Kidney (tissue), 14 donors: ENCODE data around the gene CHID1. TPM values are rescaled to one million over a fixed set of nuclear protein-coding genes. Genes with fewer than 3 reads are reported as not detected.

Source experiments
- DNase-seq, 5 donors: peaks; one replicate each; pipeline ENCODE4 v3.0.0-alpha.2; 2013 to 2020
- FAIRE-seq: peaks from 2 replicates; lab custom pipeline; 2012; peaks lifted over from hg19 to GRCh38; lab: Jason Lieb, UNC
- H3K27ac ChIP-seq, 2 donors: one replicate each; pipeline ENCODE4 v1.7.0; 2013; ENCODE audit warnings: low read depth in 2 of 2, low read length in 2 of 2, inconsistent platforms in 1 of 2
- H3K27me3 ChIP-seq: one replicate; pipeline ENCODE4 v1.7.1; 2013; ENCODE audit warnings: low read length, inconsistent platforms; ENCODE audit not compliant: control insufficient read depth, insufficient read depth
- H3K36me3 ChIP-seq, 3 donors: one replicate each; pipeline versions ENCODE4 v1.7.0 to v1.7.1; 2013; ENCODE audit warnings: low read length in 3 of 3, control low read depth in 1 of 3, inconsistent platforms in 1 of 3; ENCODE audit not compliant: insufficient read depth in 3 of 3, control insufficient read depth in 2 of 3
- H3K4me1 ChIP-seq, 3 donors: one replicate each; pipeline versions ENCODE4 v1.7.0 to v1.7.1; 2013; ENCODE audit warnings: low read length in 3 of 3, inconsistent platforms in 1 of 3, low read depth in 1 of 3; ENCODE audit not compliant: control insufficient read depth in 2 of 3, insufficient read depth in 2 of 3
- H3K4me3 ChIP-seq, 3 donors: one replicate each; pipeline versions ENCODE4 v1.7.0 to v1.8.1; 2013; ENCODE audit warnings: low read length in 3 of 3, control low read depth in 1 of 3, inconsistent platforms in 1 of 3
- H3K9ac ChIP-seq, 3 donors: one replicate each; pipeline versions ENCODE4 v1.7.0 to v1.7.1; 2013; ENCODE audit warnings: low read length in 3 of 3, control low read depth in 1 of 3, inconsistent platforms in 1 of 3
- H3K9me3 ChIP-seq, 3 donors: one replicate each; pipeline versions ENCODE4 v1.7.0 to v1.7.1; 2013; ENCODE audit warnings: low read length in 3 of 3, control low read depth in 1 of 3, inconsistent platforms in 1 of 3; ENCODE audit not compliant: control insufficient read depth in 2 of 3, insufficient read depth in 1 of 3
- intact Hi-C: fragments of 100-400 bp; cut with DNase I; formaldehyde crosslinking; loops from one replicate; pipeline ENCODE4 v1.11.1; 2022
- polyA plus RNA-seq: library from polyadenylated mRNA; stranded (reverse); fragments of 350-450 nt; fragmentation: Illumina TruSeq; extraction: RNeasy Lipid Tissue Mini Kit (QIAGEN cat#74804); gene quantifications from one replicate; pipeline ENCODE4 v1.2.3, GENCODE V29; 2014; ENCODE audit warnings: low read depth, low replicate concordance; ENCODE audit not compliant: insufficient read depth
- total RNA-seq: library from RNA; stranded (reverse); fragmentation: NEBNext Ultra II Directional; extraction: Animal tissue kit (Norgen Biotek cat#: 25700); gene quantifications from one replicate; pipeline ENCODE4 v1.2.1, GENCODE V29; 2021
- TF ChIP-seq, protein P1 (sequence below): IDR thresholded peaks from 3 replicates; pipeline ENCODE4 v1.5.1; 2012; ENCODE audit warnings: mild to moderate bottlenecking, moderate library complexity, borderline replicate concordance; ENCODE audit not compliant: insufficient read depth; ENCODE audit errors: extremely low read depth
- donor health status: control.
- donor health status: control.
- donor health status: control.
- donor health status: control.
- donor health status: control.
- donor health status: DM: yes; HTN: yes; CAD: no.
- donor health status: Normal renal cell carcinoma (clear cell type).

CHID1 gene
- total and polyA plus RNA-seq, 2 donors from 2014 or later, result 82.2 to 128 TPM

DNA sequence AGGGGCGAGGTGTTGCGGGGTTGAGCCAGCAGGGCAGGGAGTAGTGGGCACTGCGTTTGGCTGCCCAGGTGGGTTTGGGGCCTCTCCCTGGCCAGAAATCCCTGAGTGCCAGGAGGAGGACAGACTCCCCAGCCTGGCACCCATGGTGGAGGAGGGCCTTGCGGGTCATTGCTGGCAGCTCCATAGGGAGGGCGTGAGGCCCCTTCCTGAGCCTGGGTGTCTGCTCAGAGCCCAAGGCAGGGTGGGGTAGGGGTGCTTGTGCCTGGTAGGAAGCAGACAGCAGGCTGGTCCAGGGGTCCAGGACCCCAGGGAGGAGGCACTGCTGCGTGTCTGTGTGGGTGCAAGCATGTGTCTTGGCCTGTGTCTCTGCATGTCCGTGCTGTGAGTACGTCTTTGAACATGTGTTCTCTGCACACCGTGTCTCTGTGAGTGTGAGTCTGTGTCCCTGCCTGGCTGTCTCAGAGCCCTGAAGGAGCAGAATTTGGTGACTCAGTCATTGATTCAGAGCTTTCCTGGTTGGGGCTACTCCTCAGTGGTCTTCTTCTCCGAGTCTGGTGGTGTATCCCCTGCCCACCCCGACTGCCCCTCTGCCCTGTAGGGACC, 64.0 kb downstream of the CHID1 start:
- no peak for FAIRE-seq
- DNase-seq, result no peak
- H3K4me1 ChIP-seq, result peaks cover 0 to 29% (median 10%) of the 10 kb centered on the region in 3 donors
- no peaks in the 10 kb centered on the region for H3K27me3 ChIP-seq
- H3K9ac ChIP-seq, result no peak overlapping the region
- TF ChIP-seq, protein P1, sequence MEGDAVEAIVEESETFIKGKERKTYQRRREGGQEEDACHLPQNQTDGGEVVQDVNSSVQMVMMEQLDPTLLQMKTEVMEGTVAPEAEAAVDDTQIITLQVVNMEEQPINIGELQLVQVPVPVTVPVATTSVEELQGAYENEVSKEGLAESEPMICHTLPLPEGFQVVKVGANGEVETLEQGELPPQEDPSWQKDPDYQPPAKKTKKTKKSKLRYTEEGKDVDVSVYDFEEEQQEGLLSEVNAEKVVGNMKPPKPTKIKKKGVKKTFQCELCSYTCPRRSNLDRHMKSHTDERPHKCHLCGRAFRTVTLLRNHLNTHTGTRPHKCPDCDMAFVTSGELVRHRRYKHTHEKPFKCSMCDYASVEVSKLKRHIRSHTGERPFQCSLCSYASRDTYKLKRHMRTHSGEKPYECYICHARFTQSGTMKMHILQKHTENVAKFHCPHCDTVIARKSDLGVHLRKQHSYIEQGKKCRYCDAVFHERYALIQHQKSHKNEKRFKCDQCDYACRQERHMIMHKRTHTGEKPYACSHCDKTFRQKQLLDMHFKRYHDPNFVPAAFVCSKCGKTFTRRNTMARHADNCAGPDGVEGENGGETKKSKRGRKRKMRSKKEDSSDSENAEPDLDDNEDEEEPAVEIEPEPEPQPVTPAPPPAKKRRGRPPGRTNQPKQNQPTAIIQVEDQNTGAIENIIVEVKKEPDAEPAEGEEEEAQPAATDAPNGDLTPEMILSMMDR, result no peak
- H3K36me3 ChIP-seq, result no peaks in the 10 kb centered on the region
- intact Hi-C loops, result no loop called here
- H3K9me3 ChIP-seq, result no peaks in the 10 kb centered on the region
- no peak overlapping the region for H3K27ac ChIP-seq
- no peak overlapping the region for H3K4me3 ChIP-seq

DNA sequence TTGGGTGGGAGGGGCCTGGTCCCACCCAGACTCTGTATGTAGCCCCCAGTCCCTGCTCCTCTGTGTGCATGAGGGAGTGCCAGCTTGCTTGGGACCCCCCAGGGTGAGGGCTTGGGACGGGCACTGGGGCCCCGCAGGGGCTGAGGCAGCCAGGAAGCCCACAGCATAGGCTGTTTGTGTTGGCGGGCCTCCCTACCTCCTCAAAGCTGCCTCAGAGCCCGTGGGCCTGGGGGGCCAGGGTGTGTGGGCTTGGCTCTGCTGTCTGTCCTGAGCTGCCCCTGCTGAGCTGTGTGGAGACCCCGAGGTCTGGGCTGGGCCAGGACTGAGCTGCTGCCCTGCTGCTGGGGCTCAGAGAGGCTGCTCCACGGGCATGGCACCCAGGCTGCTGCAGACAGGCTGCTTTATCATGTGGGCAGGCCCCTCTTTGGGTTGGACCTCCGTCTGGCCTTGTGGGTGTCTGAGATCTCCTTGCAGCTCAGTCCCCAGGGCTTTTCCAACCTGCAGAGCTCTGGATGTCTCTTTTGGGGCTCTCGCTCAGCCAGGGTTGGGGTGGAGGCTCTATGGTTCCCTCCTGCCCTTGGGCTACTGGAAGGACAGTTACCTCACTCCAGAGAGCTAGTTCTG, 64.6 kb downstream of the CHID1 start:
- H3K27me3 ChIP-seq, result no peaks in the 10 kb centered on the region
- DNase-seq (no peak), FAIRE-seq (no peak)
- peaks cover 0 to 31% (median 15%) of the 10 kb centered on the region in 3 donors for H3K4me1 ChIP-seq
- no peak overlapping the region for H3K27ac ChIP-seq
- no peak overlapping the region for H3K4me3 ChIP-seq
- no peaks in the 10 kb centered on the region for H3K9me3 ChIP-seq
- intact Hi-C loops, result no loop called here
- TF ChIP-seq, protein P1, result no peak
- no peaks in the 10 kb centered on the region for H3K36me3 ChIP-seq
- H3K9ac ChIP-seq, result no peak overlapping the region

DNA sequence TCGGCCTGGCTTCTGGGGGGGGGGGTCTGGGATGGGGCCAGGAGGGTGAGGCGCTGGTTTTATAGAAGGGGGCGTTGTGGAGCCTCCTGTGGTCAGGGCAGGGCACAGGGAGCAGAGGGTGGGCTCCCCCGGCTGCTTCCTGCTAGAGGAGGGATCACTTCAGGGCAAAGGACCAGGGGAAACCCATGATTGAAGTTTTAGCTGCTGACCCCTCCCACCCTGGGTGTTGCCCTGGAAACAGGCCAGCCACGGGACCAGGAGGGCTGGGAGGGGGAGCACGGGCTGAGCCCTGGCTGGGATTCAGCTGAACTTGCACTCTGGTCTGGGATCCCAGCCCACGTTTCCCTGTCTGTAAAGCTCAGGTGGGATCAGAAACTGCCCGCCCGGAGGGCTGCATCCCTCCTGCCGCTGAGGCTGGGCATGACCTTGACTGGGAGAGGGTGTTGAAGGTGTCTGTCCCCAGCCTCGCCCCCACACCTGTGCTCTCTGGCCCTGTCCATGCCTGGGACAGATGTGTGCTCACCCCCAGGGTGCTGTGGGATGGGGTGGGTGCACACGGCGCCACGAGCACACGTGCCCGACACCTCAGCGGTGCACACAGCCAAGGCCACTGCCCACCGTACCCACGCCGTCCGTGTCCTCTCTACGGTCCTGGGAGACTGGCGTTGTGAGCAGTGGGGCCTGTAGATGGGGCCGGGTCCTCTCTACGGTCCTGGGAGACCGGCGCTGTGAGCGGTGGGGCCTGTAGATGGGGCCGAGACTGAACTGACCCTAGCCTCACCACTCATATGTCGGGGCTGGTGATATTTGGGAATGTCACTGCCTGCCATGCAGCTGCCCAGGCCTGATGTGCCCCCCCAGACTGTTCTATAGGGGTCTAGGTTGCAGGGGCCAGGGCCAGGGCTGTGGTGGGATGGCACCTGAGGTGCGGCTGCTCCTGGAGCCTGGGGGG, 65.6 kb downstream of the CHID1 start:
- intact Hi-C loops, result no loop called here
- TF ChIP-seq, protein P1, result no peak
- DNase-seq, result peak; percentile 91 to 98 (median 93)
- Histone ChIP-seq H3K27ac (peak overlapping the region; percentile 92 to 93), H3K4me3 (peak overlapping the region in 2 of 3 donors; percentile 30 to 80), H3K27me3 (no peaks in the 10 kb centered on the region), H3K9me3 (no peaks in the 10 kb centered on the region), H3K9ac (peak overlapping the region in 2 of 3 donors; percentile 11 to 61), H3K36me3 (peaks cover 0 to 4% (median 2%) of the 10 kb centered on the region in 3 donors), H3K4me1 (peaks cover 0 to 39% (median 15%) of the 10 kb centered on the region in 3 donors)
- FAIRE-seq, result no peak
